GM10847 (cell line): ENCODE data around the gene TTC19.

Experiments
- POLR2A ChIP-seq: IDR thresholded peaks from 2 replicates; pipeline ENCODE4 v1.6.1; 2011; ENCODE audit not compliant: insufficient read length; ENCODE audit errors: extremely low read depth

Gene TTC19

GRCh38 chr17:16050844-16051243, 51.2 kb downstream of the TTC19 start:
- TF ChIP-seq POLR2A, result no peak

GRCh38 chr17:16052486-16052885, 52.9 kb downstream of the TTC19 start:
- no peak for TF ChIP-seq POLR2A

DNA sequence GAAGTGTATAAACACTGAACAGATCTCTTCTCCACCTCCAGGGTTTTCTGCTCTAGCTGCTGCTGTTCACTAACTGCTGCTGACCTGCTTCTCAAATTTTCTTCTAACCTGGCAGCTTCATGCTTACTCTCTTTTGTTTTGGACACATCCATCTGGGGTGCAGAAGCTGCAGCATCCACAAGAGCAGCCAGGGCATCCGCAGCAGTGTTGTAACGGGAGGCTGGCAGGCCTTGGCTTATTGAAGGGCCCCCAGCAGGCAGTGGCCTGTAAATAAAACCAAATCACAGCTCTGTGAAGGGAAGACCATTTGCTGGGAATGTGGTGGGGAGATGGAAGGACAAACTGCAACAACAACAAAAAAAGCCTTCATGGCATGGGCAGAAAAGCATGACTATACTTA, 62.0 kb downstream of the TTC19 start:
- no peak for TF ChIP-seq POLR2A

DNA sequence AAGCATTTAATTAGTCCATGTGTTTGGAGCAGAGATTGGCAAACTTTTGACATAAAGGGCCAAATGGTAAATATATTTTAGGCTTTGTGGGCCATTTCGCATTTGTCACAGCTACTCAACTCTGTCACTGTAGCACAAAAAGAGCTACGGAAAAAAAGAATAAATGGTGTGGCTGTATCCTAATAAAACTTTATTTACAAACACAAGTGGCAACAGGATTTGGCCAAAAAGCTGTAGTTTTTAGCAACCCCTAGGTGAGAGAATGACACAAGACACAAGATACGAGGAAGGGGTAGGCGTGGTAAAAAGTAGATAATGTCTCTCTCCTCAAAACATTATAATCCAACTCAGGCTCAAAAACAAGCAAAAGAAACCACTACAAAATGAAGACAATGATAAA, 66.5 kb downstream of the TTC19 start:
- no peak for TF ChIP-seq POLR2A

- TF ChIP-seq POLR2A, result no peak
Measured at GRCh38 chr17:16068323-16068722, 68.7 kb downstream of the TTC19 start.

- TF ChIP-seq POLR2A, result no peak
Measured at GRCh38 chr17:16072031-16072430, 72.4 kb downstream of the TTC19 start.

- no peak for TF ChIP-seq POLR2A
Measured at GRCh38 chr17:16073845-16074244, 74.2 kb downstream of the TTC19 start.

- no peak for TF ChIP-seq POLR2A
Measured at GRCh38 chr17:16074423-16074822, 74.8 kb downstream of the TTC19 start.

- TF ChIP-seq POLR2A, result no peak
Measured at GRCh38 chr17:16075949-16076348, 76.3 kb downstream of the TTC19 start.
